ENCODE results near the gene POU4F1. TPM values are rescaled to one million over a fixed set of nuclear protein-coding genes. Genes with fewer than 3 reads are reported as not detected.

POU4F1 gene
- total RNA-seq, 2 donors from 2014 or later, result not detected

GRCh38 chr13:78598966-78599644 lies 4.2 kb downstream of the POU4F1 start:
- DNase-seq, result no peak
- Histone ChIP-seq H3K27ac (no peak overlapping the region), H3K9me3 (no peaks in the 10 kb centered on the region), H3K4me3 (no peak overlapping the region), H3K27me3 (peaks cover 0 to 77% of the 10 kb centered on the region in 2 donors), H3K4me1 (peaks cover 31% of the 10 kb centered on the region), H3K36me3 (replicated peaks in 1 of 2; ENCODE audit: insufficient read depth in 1 of 2, low read depth in 2 of 2) (no peaks in the 10 kb centered on the region)
- no peak for ATAC-seq
- TF ChIP-seq CTCF (IDR thresholded peaks at IDR 0.05) (no peak), POLR2A (IDR thresholded peaks at IDR 0.05) (no peak)
- WGBS, 2 donors, result 14% methylated on average over 5 of the region's 5 CpGs
- intact Hi-C loops (cut with DNase I), result no loop called here

DNA sequence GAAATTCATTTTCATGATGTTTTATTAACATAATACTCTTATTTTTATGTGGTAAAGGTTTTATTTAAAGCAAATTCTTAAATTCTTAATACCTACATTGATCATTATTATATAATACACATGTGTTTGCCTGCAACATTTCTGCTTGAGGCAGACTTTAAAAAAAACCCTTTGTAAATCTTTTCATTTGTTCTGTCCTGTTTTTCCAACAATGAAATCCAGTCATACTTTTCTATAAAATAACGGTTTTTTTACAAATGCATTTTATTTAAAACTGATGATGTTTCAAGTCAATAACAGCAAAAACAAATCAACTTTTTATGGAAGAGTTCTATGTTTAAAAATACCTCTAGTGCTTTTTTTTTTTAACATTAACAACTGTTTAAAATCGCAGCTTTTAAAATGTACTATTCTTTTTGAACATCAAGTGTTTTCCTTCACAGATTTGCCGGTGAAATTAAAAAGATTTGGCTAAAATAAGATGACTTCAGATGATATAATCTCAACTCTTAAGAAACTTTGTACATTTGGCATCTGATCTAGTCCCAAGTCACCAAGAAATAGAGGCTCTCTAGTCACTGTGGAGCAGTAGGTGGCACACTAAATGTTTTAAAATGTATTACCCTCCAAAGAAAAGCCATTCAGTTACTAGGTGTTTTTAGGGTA lies 5.1 kb downstream of the POU4F1 start:
- Histone ChIP-seq H3K27me3 (peaks cover 0 to 80% of the 10 kb centered on the region in 2 donors), H3K27ac (no peak overlapping the region), H3K4me3 (no peak overlapping the region), H3K36me3 (replicated peaks in 1 of 2; ENCODE audit: insufficient read depth in 1 of 2, low read depth in 2 of 2) (no peaks in the 10 kb centered on the region), H3K4me1 (peaks cover 26% of the 10 kb centered on the region), H3K9me3 (no peaks in the 10 kb centered on the region)
- ATAC-seq (no peak), DNase-seq (no peak)
- 7 to 13% methylated on average over 3 of the region's 3 CpGs for WGBS, 2 donors
- intact Hi-C loops (cut with DNase I), result no loop called here
- TF ChIP-seq CTCF (IDR thresholded peaks at IDR 0.05) (no peak), POLR2A (IDR thresholded peaks at IDR 0.05) (no peak)

- whole genome bisulfite sequencing, 2 donors, result 15 to 24% methylated on average over 7 of the region's 7 CpGs
- no peak overlapping the region for H3K4me3 ChIP-seq
- DNase-seq (no peak), ATAC-seq (no peak)
- no peak for TF ChIP-seq CTCF (IDR thresholded peaks at IDR 0.05)
- TF ChIP-seq POLR2A (IDR thresholded peaks at IDR 0.05), result no peak
- peaks cover 0 to 78% of the 10 kb centered on the region in 2 donors for H3K27me3 ChIP-seq
- intact Hi-C loops (cut with DNase I), result no loop called here
- H3K27ac ChIP-seq, result no peak overlapping the region
- no peaks in the 10 kb centered on the region for H3K9me3 ChIP-seq
- H3K36me3 ChIP-seq (replicated peaks in 1 of 2; ENCODE audit: insufficient read depth in 1 of 2, low read depth in 2 of 2), result no peaks in the 10 kb centered on the region
- H3K4me1 ChIP-seq, result peaks cover 19% of the 10 kb centered on the region
Observed at GRCh38 chr13:78597602-78597932, 5.8 kb downstream of the POU4F1 start.

- intact Hi-C loops (cut with DNase I), result no loop called here
- Histone ChIP-seq H3K9me3 (no peaks in the 10 kb centered on the region), H3K4me3 (no peak overlapping the region), H3K27me3 (peaks cover 0 to 74% of the 10 kb centered on the region in 2 donors), H3K27ac (no peak overlapping the region), H3K4me1 (peaks cover 15% of the 10 kb centered on the region), H3K36me3 (replicated peaks in 1 of 2; ENCODE audit: insufficient read depth in 1 of 2, low read depth in 2 of 2) (no peaks in the 10 kb centered on the region)
- TF ChIP-seq POLR2A (IDR thresholded peaks at IDR 0.05) (no peak), CTCF (IDR thresholded peaks at IDR 0.05) (no peak)
- 8 to 11% methylated on average over 37 to 50 of the region's 50 CpGs for WGBS, 2 donors
- ATAC-seq (no peak), DNase-seq (no peak)
Observed at GRCh38 chr13:78596736-78597601, 6.4 kb downstream of the POU4F1 start.

All from body of pancreas (tissue), 4 donors.